GM13977 (cell line): ENCODE results near the gene ANKRD40CL.

ENCODE experiments used
- DNase-seq: peaks from one replicate; pipeline ENCODE4 v3.0.0; 2012; ENCODE audit warnings: low spot score
- in situ Hi-C: fragments of 300-500 bp; cut with MboI; formaldehyde crosslinking; loops from one replicate; pipeline ENCODE4 v1.12.0; 2022; ENCODE audit warnings: low sequenced_read_pairs, low pct_unique_long_range_greater_than_20kb, mixed read lengths, inconsistent platforms; ENCODE audit not compliant: unreplicated experiment
- TF ChIP-seq, protein P1 (sequence below): IDR thresholded peaks from 2 replicates; pipeline ENCODE4 v1.5.1; 2012; ENCODE audit warnings: mild to moderate bottlenecking, control low read depth; ENCODE audit not compliant: insufficient read depth; ENCODE audit errors: extremely low read depth, missing control alignments

The ANKRD40CL gene, protein sequence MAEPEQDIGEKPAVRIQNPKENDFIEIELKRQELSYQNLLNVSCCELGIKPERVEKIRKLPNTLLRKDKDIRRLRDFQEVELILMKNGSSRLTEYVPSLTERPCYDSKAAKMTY

DNA sequence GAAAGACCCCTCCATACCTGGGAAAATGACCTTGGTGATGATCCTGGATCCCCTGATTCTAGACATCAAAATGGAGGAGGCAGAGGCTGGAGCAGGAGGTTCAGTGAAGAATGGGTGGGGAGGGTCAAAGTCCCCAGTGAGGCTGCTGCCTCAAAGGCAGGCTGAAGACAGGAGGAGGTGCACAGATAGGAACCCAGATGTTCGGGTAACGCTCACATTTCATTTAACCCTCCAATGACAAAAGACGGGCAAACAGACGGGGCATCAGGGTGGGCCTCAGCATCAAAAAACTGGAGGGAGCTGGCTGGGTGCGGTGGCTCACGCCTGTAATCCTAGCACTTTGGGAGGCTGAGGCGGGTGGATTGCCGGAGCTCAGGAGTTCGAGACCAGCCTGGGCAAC is at the start of gene ANKRD40CL:
Gene ANKRD40CL (minus strand): TSS at position 73 of the 400 bp plus-strand sequence. CDS start 605 bp downstream, outside the sequence.
- in situ Hi-C loops = no loop called here
- TF ChIP-seq, protein P1, sequence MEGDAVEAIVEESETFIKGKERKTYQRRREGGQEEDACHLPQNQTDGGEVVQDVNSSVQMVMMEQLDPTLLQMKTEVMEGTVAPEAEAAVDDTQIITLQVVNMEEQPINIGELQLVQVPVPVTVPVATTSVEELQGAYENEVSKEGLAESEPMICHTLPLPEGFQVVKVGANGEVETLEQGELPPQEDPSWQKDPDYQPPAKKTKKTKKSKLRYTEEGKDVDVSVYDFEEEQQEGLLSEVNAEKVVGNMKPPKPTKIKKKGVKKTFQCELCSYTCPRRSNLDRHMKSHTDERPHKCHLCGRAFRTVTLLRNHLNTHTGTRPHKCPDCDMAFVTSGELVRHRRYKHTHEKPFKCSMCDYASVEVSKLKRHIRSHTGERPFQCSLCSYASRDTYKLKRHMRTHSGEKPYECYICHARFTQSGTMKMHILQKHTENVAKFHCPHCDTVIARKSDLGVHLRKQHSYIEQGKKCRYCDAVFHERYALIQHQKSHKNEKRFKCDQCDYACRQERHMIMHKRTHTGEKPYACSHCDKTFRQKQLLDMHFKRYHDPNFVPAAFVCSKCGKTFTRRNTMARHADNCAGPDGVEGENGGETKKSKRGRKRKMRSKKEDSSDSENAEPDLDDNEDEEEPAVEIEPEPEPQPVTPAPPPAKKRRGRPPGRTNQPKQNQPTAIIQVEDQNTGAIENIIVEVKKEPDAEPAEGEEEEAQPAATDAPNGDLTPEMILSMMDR = no peak
- no peak for DNase-seq

DNA sequence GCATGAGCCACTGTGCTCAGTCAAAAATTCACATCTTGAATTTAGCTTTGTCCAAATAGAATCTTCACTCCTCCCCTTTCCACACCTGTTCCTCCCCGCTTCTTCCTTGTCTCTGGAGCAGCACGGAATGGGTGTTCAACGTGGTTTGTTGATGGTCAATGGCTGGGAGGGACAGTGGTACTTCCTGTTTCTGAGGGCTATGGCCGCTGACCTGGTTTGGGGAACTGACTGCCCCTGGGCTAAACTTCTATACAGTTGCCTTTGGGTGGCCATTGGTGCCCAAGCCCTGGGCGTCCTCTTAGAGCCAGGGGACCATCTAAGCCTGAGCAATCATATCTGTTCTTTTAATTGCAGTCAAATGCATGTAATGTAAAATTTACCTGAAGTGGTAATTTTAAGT is 49.0 kb upstream of the ANKRD40CL start:
- TF ChIP-seq, protein P1 = no peak
- no peak for DNase-seq
- in situ Hi-C loops = no loop called here

DNA sequence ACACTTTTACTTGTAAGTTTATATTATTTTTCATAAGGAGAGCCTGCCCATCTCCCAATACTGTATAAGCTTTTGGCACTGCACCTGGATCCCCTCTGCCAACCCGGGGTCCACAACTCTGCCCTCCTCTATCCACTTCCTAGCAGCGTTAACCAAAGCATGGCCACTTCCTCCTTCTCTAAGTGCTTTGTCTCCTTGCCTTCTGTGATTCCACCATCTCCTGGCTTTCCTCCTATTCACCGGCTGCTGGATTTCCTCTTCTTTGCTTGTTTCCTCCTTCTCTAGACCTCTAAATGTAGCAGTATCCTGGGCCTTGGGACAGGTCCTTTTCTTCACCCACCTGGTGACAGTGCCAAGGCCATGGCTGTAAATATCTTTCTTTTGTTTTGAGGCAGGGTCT is 48.1 kb upstream of the ANKRD40CL start:
- TF ChIP-seq, protein P1 = no peak
- DNase-seq = no peak
- in situ Hi-C loops = no loop called here

DNA sequence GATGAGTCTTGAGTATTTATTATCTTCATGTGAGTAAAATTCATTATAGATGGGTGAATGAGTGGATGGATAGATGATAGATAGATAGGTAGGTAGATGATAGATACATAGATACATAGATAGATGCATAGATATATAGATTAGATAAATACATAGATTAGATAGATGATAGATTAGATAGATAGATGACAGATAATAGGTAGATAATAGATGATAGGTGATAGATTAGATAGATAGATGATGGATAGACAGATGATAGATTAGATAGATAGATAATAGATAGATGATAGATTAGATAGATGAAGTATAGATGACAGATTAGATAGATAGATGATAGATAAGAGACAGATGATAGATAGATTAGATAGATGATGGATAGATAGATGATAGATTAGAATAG is 46.3 kb upstream of the ANKRD40CL start:
- TF ChIP-seq, protein P1 = no peak
- no peak for DNase-seq
- in situ Hi-C loops = no loop called here

DNA sequence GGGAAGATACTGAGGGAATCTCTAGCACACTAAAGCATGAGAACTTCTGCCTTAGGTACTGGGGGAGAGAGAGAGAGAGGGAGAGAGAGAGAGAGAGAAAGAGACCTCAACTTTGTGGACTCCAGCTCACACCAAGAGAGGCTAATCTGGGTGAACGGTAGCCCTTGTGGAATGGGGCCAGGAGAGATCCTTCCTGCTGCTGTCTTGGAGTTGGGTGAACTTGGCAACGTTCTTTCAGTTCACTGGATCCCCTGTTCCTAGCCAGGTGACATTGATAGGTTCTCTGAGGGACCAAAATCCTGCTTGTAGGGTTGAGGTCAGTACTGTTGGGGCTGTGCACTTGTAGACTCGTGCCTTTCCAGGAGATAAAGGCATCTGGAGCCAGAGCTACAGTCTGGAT is 41.6 kb upstream of the ANKRD40CL start:
- in situ Hi-C loops = no loop called here
- TF ChIP-seq, protein P1 = no peak
- no peak for DNase-seq

DNA sequence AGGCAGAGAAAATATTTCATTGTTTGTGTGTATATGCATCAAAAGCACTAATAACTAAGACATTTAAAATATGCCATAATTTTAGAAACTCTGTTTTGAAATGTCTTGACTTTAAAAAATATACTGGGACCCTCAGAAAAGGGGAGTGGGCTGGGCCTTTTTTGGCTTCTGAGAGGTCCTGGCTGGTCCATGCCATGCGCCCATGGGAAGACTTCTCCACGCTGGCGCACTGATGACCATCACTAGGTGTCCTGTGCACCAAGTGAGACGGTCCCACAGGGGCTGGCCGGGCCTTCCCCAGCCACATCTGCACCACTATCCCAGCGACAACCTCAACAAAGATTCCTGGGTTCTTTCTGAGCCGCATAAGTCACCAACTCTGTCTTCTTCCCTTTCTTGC is 41.1 kb upstream of the ANKRD40CL start:
- TF ChIP-seq, protein P1 = no peak
- in situ Hi-C loops = no loop called here
- no peak for DNase-seq

DNA sequence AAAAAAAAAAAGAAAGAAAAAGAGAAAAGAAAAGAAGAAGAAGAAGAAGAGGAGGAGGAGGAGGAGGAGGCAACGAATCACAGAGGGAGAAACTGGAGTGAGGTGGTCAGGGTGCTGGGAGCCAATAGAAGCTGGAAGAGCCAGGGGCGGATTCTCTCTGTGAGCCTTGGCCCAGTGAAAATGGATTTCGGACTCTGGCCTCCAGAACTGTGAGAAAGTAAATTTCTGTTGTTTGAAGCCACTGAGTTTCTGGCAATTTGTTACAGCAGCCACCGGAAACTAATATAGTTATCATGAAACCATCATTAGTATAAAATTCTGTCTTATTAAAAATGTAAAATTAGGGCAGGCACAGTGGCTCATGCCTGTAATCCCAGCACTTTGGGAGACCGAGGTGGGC is 40.4 kb upstream of the ANKRD40CL start:
- TF ChIP-seq, protein P1 = no peak
- in situ Hi-C loops = no loop called here
- DNase-seq = no peak
